ENCODE measurements around the gene ILDR2.

Gene ILDR2

GRCh38 chr1:166975361-166976129 lies at the start of gene ILDR2:
ILDR2 (minus strand) TSS chr1:166975540; CDS start chr1:166975268, 272 bp downstream.
- peak; percentile 26 for DNase-seq

- DNase-seq, result no peak
Observed at GRCh38 chr1:167022384-167022783, 47.0 kb upstream of the ILDR2 start.

GRCh38 chr1:167016100-167016750 lies 40.9 kb upstream of the ILDR2 start:
- no peak for DNase-seq

- DNase-seq, result no peak
Observed at GRCh38 chr1:167013108-167013929, 38.0 kb upstream of the ILDR2 start.

- DNase-seq, result no peak
Observed at GRCh38 chr1:167012570-167012969, 37.2 kb upstream of the ILDR2 start.

GRCh38 chr1:167011560-167012191 lies 36.3 kb upstream of the ILDR2 start:
- no peak for DNase-seq

GRCh38 chr1:167003711-167004110 lies 28.4 kb upstream of the ILDR2 start:
- DNase-seq, result no peak

- no peak for DNase-seq
Observed at GRCh38 chr1:167002354-167002753, 27.0 kb upstream of the ILDR2 start.

GRCh38 chr1:167000546-167000945 lies 25.2 kb upstream of the ILDR2 start:
- no peak for DNase-seq

GRCh38 chr1:166999500-167000055 lies 24.2 kb upstream of the ILDR2 start:
- DNase-seq, result no peak

- DNase-seq, result no peak
Observed at GRCh38 chr1:166999075-166999474, 23.7 kb upstream of the ILDR2 start.

- no peak for DNase-seq
Observed at GRCh38 chr1:166988974-166989515, 13.7 kb upstream of the ILDR2 start, which contains the start of gene MAEL. MAEL (plus strand) TSS chr1:166989280; CDS start chr1:166989353, 73 bp downstream.

- DNase-seq, result no peak
Observed at GRCh38 chr1:166981589-166981988, 6.2 kb upstream of the ILDR2 start.

GRCh38 chr1:166980818-166981217 lies 5.5 kb upstream of the ILDR2 start:
- peak; percentile 5 for DNase-seq

GRCh38 chr1:166980383-166980782 lies 5.0 kb upstream of the ILDR2 start:
- no peak for DNase-seq

GRCh38 chr1:166978821-166979220 lies 3.5 kb upstream of the ILDR2 start:
- DNase-seq, result no peak

GRCh38 chr1:166977951-166978350 lies 2.6 kb upstream of the ILDR2 start:
- no peak for DNase-seq

GRCh38 chr1:166974647-166975345 lies 544 bp downstream of the ILDR2 start:
- no peak for DNase-seq

GRCh38 chr1:166972826-166973225 lies 2.5 kb downstream of the ILDR2 start:
- no peak for DNase-seq

- no peak for DNase-seq
Observed at GRCh38 chr1:166972193-166972592, 3.1 kb downstream of the ILDR2 start.

GRCh38 chr1:166971252-166971651 lies 4.1 kb downstream of the ILDR2 start:
- DNase-seq, result no peak

Measured in EL (cell line).